Caco-2 (cell line): Measurements from ENCODE around the gene SH3RF1. TPM values are rescaled to one million over a fixed set of nuclear protein-coding genes. Genes with fewer than 3 reads are reported as not detected.

ENCODE experiments used
- BruUV-seq: library from RNA; stranded (reverse); fragments of 400-500 nt; replicated peaks from 2 replicates; lab custom pipeline; 2021; lab: Mats Ljungman, UMichigan
- CTCF ChIA-PET: fragments of 300-600 bp; sonication (Branson Sonifier 250); formaldehyde crosslinking; loops from one replicate; lab custom pipeline; 2022; ENCODE audit warnings: antibody characterized with exemption; lab: Charles Lee
- POLR2A ChIA-PET: fragments of 300-600 bp; sonication (Branson Sonifier 250); formaldehyde crosslinking; loops from one replicate; lab custom pipeline; 2022; ENCODE audit warnings: antibody characterized with exemption; lab: Charles Lee
- DNase-seq, 2 experiments: peaks; one replicate each; pipeline versions ENCODE4 v3.0.0 to v3.0.0-alpha.2; 2020 to 2022
- H3K27me3 ChIP-seq: replicated peaks from 2 replicates; pipeline ENCODE4 v1.6.0; 2011; ENCODE audit warnings: low read length; ENCODE audit not compliant: control insufficient read depth, insufficient read depth
- H3K36me3 ChIP-seq: 2 replicates; pipeline ENCODE4 v1.5.1; 2011; ENCODE audit warnings: low read length; ENCODE audit not compliant: control insufficient read depth, insufficient read depth
- H3K4me1 ChIP-seq: fragments of 250-450 bp; sonication (Bioruptor Pico); 2 replicates; pipeline ENCODE4 v1.5.1; 2020; ENCODE audit warnings: mild to moderate bottlenecking
- H3K4me3 ChIP-seq: 2 replicates; pipeline ENCODE4 v1.5.1; 2011; ENCODE audit warnings: low read depth, mild to moderate bottlenecking, control low read depth, low read length
- H3K9me3 ChIP-seq: fragments of 250-450 bp; sonication (Bioruptor Pico); 2 replicates; pipeline ENCODE4 v1.5.1; 2020; ENCODE audit warnings: mild to moderate bottlenecking, moderate library complexity
- H3K27ac Mint-ChIP-seq: one replicate; pipeline ENCODE4 v1.8.0; 2022; ENCODE audit warnings: mixed read lengths; ENCODE audit not compliant: unreplicated experiment
- H3K27me3 Mint-ChIP-seq: one replicate; pipeline ENCODE4 v1.8.0; 2022; ENCODE audit warnings: mixed read lengths; ENCODE audit not compliant: insufficient read depth, unreplicated experiment
- H3K36me3 Mint-ChIP-seq: one replicate; pipeline ENCODE4 v1.8.0; 2022; ENCODE audit warnings: mild to moderate bottlenecking, mixed read lengths; ENCODE audit not compliant: insufficient read depth, unreplicated experiment
- H3K4me1 Mint-ChIP-seq: one replicate; pipeline ENCODE4 v1.8.0; 2022; ENCODE audit warnings: low read depth, mixed read lengths; ENCODE audit not compliant: unreplicated experiment
- H3K4me3 Mint-ChIP-seq: one replicate; pipeline ENCODE4 v1.8.0; 2022; ENCODE audit warnings: mild to moderate bottlenecking, moderate library complexity, mixed read lengths; ENCODE audit not compliant: unreplicated experiment
- H3K9me3 Mint-ChIP-seq: one replicate; pipeline ENCODE4 v1.8.0; 2022; ENCODE audit warnings: mixed read lengths; ENCODE audit not compliant: unreplicated experiment
- CTCF ChIP-seq, 2 experiments: fragments of 200-600 bp in 1 of 2; IDR thresholded peaks; 1 replicate in 1 of 2; 2 replicates in 1 of 2; pipeline versions ENCODE4 v1.5.1 to v1.8.0; 2011 to 2022; ENCODE audit warnings: antibody characterized with exemption in 1 of 2, control low read depth in 1 of 2, inconsistent platforms in 1 of 2, low read depth in 1 of 2, low read length in 1 of 2, mild to moderate bottlenecking in 1 of 2, moderate library complexity in 1 of 2; ENCODE audit not compliant: insufficient read depth in 1 of 2, severe bottlenecking in 1 of 2, unreplicated experiment in 1 of 2
- intact Hi-C: fragments of 100-400 bp; cut with micrococcal nuclease; formaldehyde crosslinking; loops from one replicate; pipeline ENCODE4 v1.10.0; 2022; ENCODE audit not compliant: unreplicated experiment
- total RNA-seq: library from RNA; stranded (reverse); gene quantifications from 2 replicates; pipeline ENCODE4 v1.2.3, GENCODE V29; 2022

The SH3RF1 gene
- total RNA-seq, 1 experiment from 2014 or later: 25.1 TPM

- Histone ChIP-seq H3K27me3 (no peaks in the 10 kb centered on the region), H3K4me3 (no peak overlapping the region), H3K4me1 (no peaks in the 10 kb centered on the region), H3K36me3 (no peaks in the 10 kb centered on the region), H3K9me3 (no peaks in the 10 kb centered on the region)
- ChIA-PET POLR2A (no interaction called here), CTCF (no interaction called here)
- Mint-ChIP-seq H3K27ac (peak overlapping the region; percentile 64), H3K4me1 (no peaks in the 10 kb centered on the region), H3K9me3 (no peaks in the 10 kb centered on the region), H3K4me3 (no peak overlapping the region), H3K36me3 (peaks cover 61% of the 10 kb centered on the region), H3K27me3 (no peaks in the 10 kb centered on the region)
- no TSS peak for BruUV-seq
- DNase-seq: no peak
- intact Hi-C loops: no loop called here
- TF ChIP-seq CTCF (IDR thresholded peaks at IDR 0.05; ENCODE audit: insufficient read depth in 1 of 2, low read depth in 1 of 2, low read length in 1 of 2, severe bottlenecking in 1 of 2, unreplicated experiment in 1 of 2): no peak
Observed at GRCh38 chr4:169136330-169136729, 134.4 kb downstream of the SH3RF1 start.

GRCh38 chr4:169135776-169136175, 135.0 kb downstream of the SH3RF1 start:
- TF ChIP-seq CTCF (IDR thresholded peaks at IDR 0.05; ENCODE audit: insufficient read depth in 1 of 2, low read depth in 1 of 2, low read length in 1 of 2, severe bottlenecking in 1 of 2, unreplicated experiment in 1 of 2): no peak
- H3K9me3 ChIP-seq: no peaks in the 10 kb centered on the region
- H3K36me3 Mint-ChIP-seq: peaks cover 66% of the 10 kb centered on the region
- H3K9me3 Mint-ChIP-seq: no peaks in the 10 kb centered on the region
- H3K27me3 Mint-ChIP-seq: no peaks in the 10 kb centered on the region
- CTCF ChIA-PET: no interaction called here
- no peaks in the 10 kb centered on the region for H3K36me3 ChIP-seq
- DNase-seq: no peak
- intact Hi-C loops: no loop called here
- H3K4me3 Mint-ChIP-seq: no peak overlapping the region
- no TSS peak for BruUV-seq
- H3K27me3 ChIP-seq: no peaks in the 10 kb centered on the region
- H3K4me1 Mint-ChIP-seq: no peaks in the 10 kb centered on the region
- H3K4me3 ChIP-seq: no peak overlapping the region
- H3K4me1 ChIP-seq: no peaks in the 10 kb centered on the region
- POLR2A ChIA-PET: no interaction called here
- peak overlapping the region; percentile 64 for H3K27ac Mint-ChIP-seq

GRCh38 chr4:169133932-169134331, 136.8 kb downstream of the SH3RF1 start:
- CTCF ChIA-PET: no interaction called here
- no peaks in the 10 kb centered on the region for H3K4me1 Mint-ChIP-seq
- H3K36me3 ChIP-seq: no peaks in the 10 kb centered on the region

More at GRCh38 chr4:169133932-169134331, 136.8 kb downstream of the SH3RF1 start:
- Mint-ChIP-seq H3K4me3 (no peak overlapping the region), H3K27me3 (no peaks in the 10 kb centered on the region), H3K9me3 (no peaks in the 10 kb centered on the region), H3K36me3 (peaks cover 66% of the 10 kb centered on the region), H3K27ac (no peak overlapping the region)
- no peak for DNase-seq
- TF ChIP-seq CTCF (IDR thresholded peaks at IDR 0.05; ENCODE audit: insufficient read depth in 1 of 2, low read depth in 1 of 2, low read length in 1 of 2, severe bottlenecking in 1 of 2, unreplicated experiment in 1 of 2): no peak
- intact Hi-C loops: no loop called here
- POLR2A ChIA-PET: no interaction called here
- Histone ChIP-seq H3K4me1 (no peaks in the 10 kb centered on the region), H3K4me3 (no peak overlapping the region), H3K27me3 (no peaks in the 10 kb centered on the region), H3K9me3 (no peaks in the 10 kb centered on the region)
- no TSS peak for BruUV-seq
